WTC11 (cell line): ENCODE data around the gene PLAC8. TPM values are rescaled to one million over a fixed set of nuclear protein-coding genes. Genes with fewer than 3 reads are reported as not detected.

Source experiments
- ATAC-seq: fragments of 200-7000 bp; cut with Tn5 transposase; 2 replicates; pipeline ENCODE4 v1.10.0; 2021; ENCODE audit warnings: mild to moderate bottlenecking, moderate library complexity
- CTCF ChIA-PET: fragments of 300-600 bp; sonication (Branson Sonifier 250); formaldehyde crosslinking; loops from one replicate; lab custom pipeline; 2021; ENCODE audit warnings: antibody characterized with exemption; lab: Charles Lee
- POLR2A ChIA-PET: fragments of 350-600 bp; sonication (Branson Sonifier 250); formaldehyde crosslinking; loops from one replicate; lab custom pipeline; 2021; ENCODE audit warnings: antibody characterized with exemption; lab: Charles Lee
- DNase-seq: peaks from one replicate; pipeline ENCODE4 v3.0.0; 2021; ENCODE audit warnings: low spot score
- H3K27ac Mint-ChIP-seq: 2 replicates; pipeline ENCODE4 v1.8.0; 2021; ENCODE audit warnings: mixed read lengths
- H3K27me3 Mint-ChIP-seq: 2 replicates; pipeline ENCODE4 v1.8.0; 2021; ENCODE audit warnings: low read depth, mild to moderate bottlenecking, moderate library complexity, mixed read lengths
- H3K36me3 Mint-ChIP-seq: 2 replicates; pipeline ENCODE4 v1.8.0; 2021; ENCODE audit warnings: mixed read lengths
- H3K4me1 Mint-ChIP-seq: 2 replicates; pipeline ENCODE4 v1.8.0; 2022; ENCODE audit warnings: mixed read lengths
- H3K4me3 Mint-ChIP-seq: 2 replicates; pipeline ENCODE4 v1.8.0; 2021; ENCODE audit warnings: mild to moderate bottlenecking, moderate library complexity, mixed read lengths
- H3K9me3 Mint-ChIP-seq: 2 replicates; pipeline ENCODE4 v1.8.0; 2021; ENCODE audit warnings: mixed read lengths
- CBFB ChIP-seq: sonication (generic); formaldehyde crosslinking; IDR thresholded peaks from 2 replicates; pipeline ENCODE4 v1.8.1; 2022; ENCODE audit warnings: mild to moderate bottlenecking, low read depth, missing genetic modification reagents
- NFATC4 ChIP-seq: fragments of 250-450 bp; sonication (Bioruptor Pico); IDR thresholded peaks from 2 replicates; pipeline ENCODE4 v1.9.0; 2021; ENCODE audit warnings: mild to moderate bottlenecking
- OVOL2 ChIP-seq: fragments of 250-450 bp; sonication (Bioruptor Pico); IDR thresholded peaks from 2 replicates; pipeline ENCODE4 v1.9.0; 2021; ENCODE audit warnings: mild to moderate bottlenecking, borderline replicate concordance
- RELA ChIP-seq: sonication (generic); formaldehyde crosslinking; IDR thresholded peaks from 2 replicates; pipeline ENCODE4 v1.8.1; 2022; ENCODE audit warnings: missing genetic modification reagents, mild to moderate bottlenecking, borderline replicate concordance
- TP53 ChIP-seq: sonication (generic); formaldehyde crosslinking; IDR thresholded peaks from 2 replicates; pipeline ENCODE4 v1.8.1; 2023; ENCODE audit warnings: mild to moderate bottlenecking, missing genetic modification reagents
- ZBTB21 ChIP-seq: sonication (generic); formaldehyde crosslinking; IDR thresholded peaks from 2 replicates; pipeline ENCODE4 v1.8.1; 2023; ENCODE audit warnings: mild to moderate bottlenecking, missing genetic modification reagents, borderline replicate concordance
- ZNF263 ChIP-seq: sonication (generic); formaldehyde crosslinking; IDR thresholded peaks from 2 replicates; pipeline ENCODE4 v1.8.1; 2022; ENCODE audit warnings: low read depth, mild to moderate bottlenecking, moderate library complexity, missing genetic modification reagents
- ZNF317 ChIP-seq: sonication (generic); formaldehyde crosslinking; IDR thresholded peaks from 2 replicates; pipeline ENCODE4 v1.8.1; 2023; ENCODE audit warnings: low read depth, mild to moderate bottlenecking, moderate library complexity, missing genetic modification reagents, borderline replicate concordance
- ZNF416 ChIP-seq: fragments of 250-450 bp; sonication (Bioruptor Pico); IDR thresholded peaks from 2 replicates; pipeline ENCODE4 v1.9.0; 2021; ENCODE audit warnings: mild to moderate bottlenecking, inconsistent platforms
- total RNA-seq: library from RNA; stranded (reverse); gene quantifications from 3 replicates; pipeline ENCODE4 v1.2.3, GENCODE V29; 2021
- TF ChIP-seq, protein P1 (sequence below): sonication (generic); formaldehyde crosslinking; IDR thresholded peaks from 2 replicates; pipeline ENCODE4 v1.8.0; 2022; ENCODE audit warnings: mild to moderate bottlenecking, missing genetic modification reagents
- TF ChIP-seq, protein P2 (sequence below): sonication (generic); formaldehyde crosslinking; IDR thresholded peaks from 2 replicates; pipeline ENCODE4 v1.8.0; 2023; ENCODE audit warnings: missing genetic modification reagents, mild to moderate bottlenecking, borderline replicate concordance
- TF ChIP-seq, protein P3 (sequence below): fragments of 250-450 bp; sonication (Bioruptor Pico); IDR thresholded peaks from 2 replicates; pipeline ENCODE4 v1.8.0; 2021; ENCODE audit warnings: mild to moderate bottlenecking
- TF ChIP-seq, protein P4 (sequence below): sonication (generic); formaldehyde crosslinking; IDR thresholded peaks from 2 replicates; pipeline ENCODE4 v1.8.0; 2022; ENCODE audit warnings: missing genetic modification reagents
- TF ChIP-seq, protein P5 (sequence below): sonication (generic); formaldehyde crosslinking; IDR thresholded peaks from 2 replicates; pipeline ENCODE4 v1.8.1; 2023; ENCODE audit warnings: mild to moderate bottlenecking, moderate library complexity, missing genetic modification reagents

PLAC8 gene
- total RNA-seq, 1 experiment from 2014 or later = 1.6 TPM

DNA sequence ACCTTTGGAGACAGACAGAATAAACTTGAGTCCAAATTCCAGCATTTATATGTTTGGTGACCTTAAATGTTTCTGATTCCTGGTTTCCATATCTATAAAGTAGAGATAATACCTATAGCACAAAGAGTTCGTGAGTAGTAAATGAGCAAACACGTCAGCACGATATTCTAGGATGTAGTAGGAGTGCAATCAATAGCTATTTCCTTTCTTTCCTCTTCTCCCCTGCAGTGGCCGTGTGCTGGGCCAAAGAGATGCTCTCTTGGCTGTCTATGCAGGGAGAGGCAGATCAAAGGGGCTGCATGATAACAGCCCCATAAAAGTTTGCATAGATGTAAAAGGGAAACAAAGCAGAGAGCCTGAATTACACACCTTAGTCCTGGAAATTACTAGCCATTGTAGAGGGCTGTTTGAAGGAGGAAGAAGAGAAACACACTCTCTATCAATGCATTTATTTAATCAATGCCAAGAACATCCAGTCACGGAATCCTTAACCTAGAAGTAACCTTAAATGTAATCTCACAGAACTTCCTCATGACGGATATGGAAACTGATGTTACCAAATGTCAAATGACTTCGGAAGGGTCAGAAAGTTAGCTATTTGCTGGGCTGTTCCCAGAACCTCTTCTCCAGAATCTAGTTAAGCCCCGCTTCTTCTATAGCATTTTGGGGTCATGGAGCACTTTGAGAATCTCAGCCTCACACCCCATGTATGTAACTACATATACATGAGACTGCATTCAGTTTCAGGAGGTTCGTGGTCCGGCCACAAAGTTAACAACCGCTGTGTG is 35.5 kb upstream of the PLAC8 start:
- Mint-ChIP-seq H3K27me3 (no peaks in the 10 kb centered on the region), H3K27ac (no peak overlapping the region), H3K36me3 (no peaks in the 10 kb centered on the region), H3K9me3 (no peaks in the 10 kb centered on the region), H3K4me1 (peaks cover 12% of the 10 kb centered on the region), H3K4me3 (no peak overlapping the region)
- no peak for DNase-seq
- ChIA-PET CTCF (interaction anchor here (0.8 kb wide), 1 partner anchor 40 kb away, joined by 3 read pairs; no protein-coding TSS in a partner anchor), POLR2A (interaction anchor here (0.5 kb wide), 1 partner anchor 10 kb away, joined by 3 read pairs; no protein-coding TSS in a partner anchor)
- TF ChIP-seq ZNF317 (CRISPR knock-in tag) = no peak
- TF ChIP-seq, protein P1, sequence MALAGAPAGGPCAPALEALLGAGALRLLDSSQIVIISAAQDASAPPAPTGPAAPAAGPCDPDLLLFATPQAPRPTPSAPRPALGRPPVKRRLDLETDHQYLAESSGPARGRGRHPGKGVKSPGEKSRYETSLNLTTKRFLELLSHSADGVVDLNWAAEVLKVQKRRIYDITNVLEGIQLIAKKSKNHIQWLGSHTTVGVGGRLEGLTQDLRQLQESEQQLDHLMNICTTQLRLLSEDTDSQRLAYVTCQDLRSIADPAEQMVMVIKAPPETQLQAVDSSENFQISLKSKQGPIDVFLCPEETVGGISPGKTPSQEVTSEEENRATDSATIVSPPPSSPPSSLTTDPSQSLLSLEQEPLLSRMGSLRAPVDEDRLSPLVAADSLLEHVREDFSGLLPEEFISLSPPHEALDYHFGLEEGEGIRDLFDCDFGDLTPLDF (CRISPR knock-in tag) = no peak
- TF ChIP-seq OVOL2 (CRISPR knock-in tag) = no peak
- no peak for TF ChIP-seq TP53 (CRISPR knock-in tag)
- TF ChIP-seq CBFB (CRISPR knock-in tag) = no peak
- no peak for TF ChIP-seq ZNF263 (CRISPR knock-in tag)
- no peak for TF ChIP-seq RELA (CRISPR knock-in tag)
- TF ChIP-seq ZNF416 (CRISPR knock-in tag) = no peak
- TF ChIP-seq, protein P2, sequence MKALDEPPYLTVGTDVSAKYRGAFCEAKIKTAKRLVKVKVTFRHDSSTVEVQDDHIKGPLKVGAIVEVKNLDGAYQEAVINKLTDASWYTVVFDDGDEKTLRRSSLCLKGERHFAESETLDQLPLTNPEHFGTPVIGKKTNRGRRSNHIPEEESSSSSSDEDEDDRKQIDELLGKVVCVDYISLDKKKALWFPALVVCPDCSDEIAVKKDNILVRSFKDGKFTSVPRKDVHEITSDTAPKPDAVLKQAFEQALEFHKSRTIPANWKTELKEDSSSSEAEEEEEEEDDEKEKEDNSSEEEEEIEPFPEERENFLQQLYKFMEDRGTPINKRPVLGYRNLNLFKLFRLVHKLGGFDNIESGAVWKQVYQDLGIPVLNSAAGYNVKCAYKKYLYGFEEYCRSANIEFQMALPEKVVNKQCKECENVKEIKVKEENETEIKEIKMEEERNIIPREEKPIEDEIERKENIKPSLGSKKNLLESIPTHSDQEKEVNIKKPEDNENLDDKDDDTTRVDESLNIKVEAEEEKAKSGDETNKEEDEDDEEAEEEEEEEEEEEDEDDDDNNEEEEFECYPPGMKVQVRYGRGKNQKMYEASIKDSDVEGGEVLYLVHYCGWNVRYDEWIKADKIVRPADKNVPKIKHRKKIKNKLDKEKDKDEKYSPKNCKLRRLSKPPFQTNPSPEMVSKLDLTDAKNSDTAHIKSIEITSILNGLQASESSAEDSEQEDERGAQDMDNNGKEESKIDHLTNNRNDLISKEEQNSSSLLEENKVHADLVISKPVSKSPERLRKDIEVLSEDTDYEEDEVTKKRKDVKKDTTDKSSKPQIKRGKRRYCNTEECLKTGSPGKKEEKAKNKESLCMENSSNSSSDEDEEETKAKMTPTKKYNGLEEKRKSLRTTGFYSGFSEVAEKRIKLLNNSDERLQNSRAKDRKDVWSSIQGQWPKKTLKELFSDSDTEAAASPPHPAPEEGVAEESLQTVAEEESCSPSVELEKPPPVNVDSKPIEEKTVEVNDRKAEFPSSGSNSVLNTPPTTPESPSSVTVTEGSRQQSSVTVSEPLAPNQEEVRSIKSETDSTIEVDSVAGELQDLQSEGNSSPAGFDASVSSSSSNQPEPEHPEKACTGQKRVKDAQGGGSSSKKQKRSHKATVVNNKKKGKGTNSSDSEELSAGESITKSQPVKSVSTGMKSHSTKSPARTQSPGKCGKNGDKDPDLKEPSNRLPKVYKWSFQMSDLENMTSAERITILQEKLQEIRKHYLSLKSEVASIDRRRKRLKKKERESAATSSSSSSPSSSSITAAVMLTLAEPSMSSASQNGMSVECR = no peak
- TF ChIP-seq ZBTB21 (CRISPR knock-in tag) = no peak
- no peak for TF ChIP-seq NFATC4 (CRISPR knock-in tag)
- TF ChIP-seq, protein P3, sequence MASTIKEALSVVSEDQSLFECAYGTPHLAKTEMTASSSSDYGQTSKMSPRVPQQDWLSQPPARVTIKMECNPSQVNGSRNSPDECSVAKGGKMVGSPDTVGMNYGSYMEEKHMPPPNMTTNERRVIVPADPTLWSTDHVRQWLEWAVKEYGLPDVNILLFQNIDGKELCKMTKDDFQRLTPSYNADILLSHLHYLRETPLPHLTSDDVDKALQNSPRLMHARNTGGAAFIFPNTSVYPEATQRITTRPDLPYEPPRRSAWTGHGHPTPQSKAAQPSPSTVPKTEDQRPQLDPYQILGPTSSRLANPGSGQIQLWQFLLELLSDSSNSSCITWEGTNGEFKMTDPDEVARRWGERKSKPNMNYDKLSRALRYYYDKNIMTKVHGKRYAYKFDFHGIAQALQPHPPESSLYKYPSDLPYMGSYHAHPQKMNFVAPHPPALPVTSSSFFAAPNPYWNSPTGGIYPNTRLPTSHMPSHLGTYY (CRISPR knock-in tag) = no peak
- TF ChIP-seq, protein P4, sequence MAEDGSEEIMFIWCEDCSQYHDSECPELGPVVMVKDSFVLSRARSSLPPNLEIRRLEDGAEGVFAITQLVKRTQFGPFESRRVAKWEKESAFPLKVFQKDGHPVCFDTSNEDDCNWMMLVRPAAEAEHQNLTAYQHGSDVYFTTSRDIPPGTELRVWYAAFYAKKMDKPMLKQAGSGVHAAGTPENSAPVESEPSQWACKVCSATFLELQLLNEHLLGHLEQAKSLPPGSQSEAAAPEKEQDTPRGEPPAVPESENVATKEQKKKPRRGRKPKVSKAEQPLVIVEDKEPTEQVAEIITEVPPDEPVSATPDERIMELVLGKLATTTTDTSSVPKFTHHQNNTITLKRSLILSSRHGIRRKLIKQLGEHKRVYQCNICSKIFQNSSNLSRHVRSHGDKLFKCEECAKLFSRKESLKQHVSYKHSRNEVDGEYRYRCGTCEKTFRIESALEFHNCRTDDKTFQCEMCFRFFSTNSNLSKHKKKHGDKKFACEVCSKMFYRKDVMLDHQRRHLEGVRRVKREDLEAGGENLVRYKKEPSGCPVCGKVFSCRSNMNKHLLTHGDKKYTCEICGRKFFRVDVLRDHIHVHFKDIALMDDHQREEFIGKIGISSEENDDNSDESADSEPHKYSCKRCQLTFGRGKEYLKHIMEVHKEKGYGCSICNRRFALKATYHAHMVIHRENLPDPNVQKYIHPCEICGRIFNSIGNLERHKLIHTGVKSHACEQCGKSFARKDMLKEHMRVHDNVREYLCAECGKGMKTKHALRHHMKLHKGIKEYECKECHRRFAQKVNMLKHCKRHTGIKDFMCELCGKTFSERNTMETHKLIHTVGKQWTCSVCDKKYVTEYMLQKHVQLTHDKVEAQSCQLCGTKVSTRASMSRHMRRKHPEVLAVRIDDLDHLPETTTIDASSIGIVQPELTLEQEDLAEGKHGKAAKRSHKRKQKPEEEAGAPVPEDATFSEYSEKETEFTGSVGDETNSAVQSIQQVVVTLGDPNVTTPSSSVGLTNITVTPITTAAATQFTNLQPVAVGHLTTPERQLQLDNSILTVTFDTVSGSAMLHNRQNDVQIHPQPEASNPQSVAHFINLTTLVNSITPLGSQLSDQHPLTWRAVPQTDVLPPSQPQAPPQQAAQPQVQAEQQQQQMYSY = no peak
- TF ChIP-seq, protein P5, sequence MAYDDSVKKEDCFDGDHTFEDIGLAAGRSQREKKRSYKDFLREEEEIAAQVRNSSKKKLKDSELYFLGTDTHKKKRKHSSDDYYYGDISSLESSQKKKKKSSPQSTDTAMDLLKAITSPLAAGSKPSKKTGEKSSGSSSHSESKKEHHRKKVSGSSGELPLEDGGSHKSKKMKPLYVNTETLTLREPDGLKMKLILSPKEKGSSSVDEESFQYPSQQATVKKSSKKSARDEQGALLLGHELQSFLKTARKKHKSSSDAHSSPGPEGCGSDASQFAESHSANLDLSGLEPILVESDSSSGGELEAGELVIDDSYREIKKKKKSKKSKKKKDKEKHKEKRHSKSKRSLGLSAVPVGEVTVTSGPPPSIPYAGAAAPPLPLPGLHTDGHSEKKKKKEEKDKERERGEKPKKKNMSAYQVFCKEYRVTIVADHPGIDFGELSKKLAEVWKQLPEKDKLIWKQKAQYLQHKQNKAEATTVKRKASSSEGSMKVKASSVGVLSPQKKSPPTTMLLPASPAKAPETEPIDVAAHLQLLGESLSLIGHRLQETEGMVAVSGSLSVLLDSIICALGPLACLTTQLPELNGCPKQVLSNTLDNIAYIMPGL = no peak
- no peak for ATAC-seq
